Measurements from ENCODE around the gene FOXL2. TPM values are rescaled to one million over a fixed set of nuclear protein-coding genes. Genes with fewer than 3 reads are reported as not detected.

Gene FOXL2
- total and polyA plus RNA-seq, 11 donors: not detected

- TF ChIP-seq CTCF (IDR thresholded peaks at IDR 0.05): no peak
- TF ChIP-seq POLR2A (IDR thresholded peaks at IDR 0.05): no peak
- WGBS, 4 donors: 5 to 14% (median 10%) methylated on average over 24 to 27 of the region's 27 CpGs
- ATAC-seq (no peak), DNase-seq (no peak)
- Histone ChIP-seq H3K27me3 (peaks cover 44 to 96% (median 82%) of the 10 kb centered on the region in 9 donors), H3K4me3 (peak overlapping the region in 11 of 12 donors; percentile 14 to 50 (median 40)), H3K27ac (no peak overlapping the region), H3K4me1 (peaks cover 11 to 45% (median 31%) of the 10 kb centered on the region in 12 donors), H3K9me3 (no peaks in the 10 kb centered on the region), H3K36me3 (no peaks in the 10 kb centered on the region)
- intact Hi-C loops (cut with DNase I): loop anchor here in 1 of 10 donors (5.0 kb wide), 1 partner anchor 158 kb away; no protein-coding TSS in a partner anchor
Measured at GRCh38 chr3:138949445-138950005, 2.6 kb upstream of the FOXL2 start.

DNA sequence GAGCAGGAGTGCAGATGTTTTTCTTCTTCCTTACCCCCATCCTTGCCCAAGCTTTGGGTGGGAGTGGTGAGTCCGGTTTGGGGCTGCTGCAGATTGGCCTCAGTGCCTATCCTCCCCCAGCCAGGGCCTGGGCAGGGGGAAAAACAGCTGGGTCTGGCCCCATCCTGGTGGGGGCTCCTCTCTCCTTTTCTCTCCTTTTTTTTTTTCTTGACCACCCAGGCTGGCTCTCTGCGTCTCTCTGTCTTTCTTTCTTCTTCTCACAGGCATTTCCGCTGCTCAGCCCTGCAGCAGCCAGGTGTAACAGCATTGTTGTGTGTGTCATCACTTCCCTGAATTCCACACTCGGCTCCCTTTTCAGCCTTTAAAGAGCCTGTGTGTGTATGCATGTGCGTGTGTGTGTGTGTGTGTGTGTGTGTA lies 2.1 kb upstream of the FOXL2 start:
- H3K9me3 ChIP-seq: no peaks in the 10 kb centered on the region
- H3K27me3 ChIP-seq: peaks cover 49 to 96% (median 84%) of the 10 kb centered on the region in 9 donors
- no peak overlapping the region for H3K27ac ChIP-seq
- no peak for ATAC-seq
- no peak overlapping the region for H3K4me3 ChIP-seq
- DNase-seq: no peak
- no peak for TF ChIP-seq CTCF (IDR thresholded peaks at IDR 0.05)
- TF ChIP-seq POLR2A (IDR thresholded peaks at IDR 0.05): no peak
- no peaks in the 10 kb centered on the region for H3K36me3 ChIP-seq
- H3K4me1 ChIP-seq: peaks cover 11 to 50% (median 35%) of the 10 kb centered on the region in 12 donors
- intact Hi-C loops (cut with DNase I): no loop called here
- 58 to 72% (median 68%) methylated on average over 5 of the region's 5 CpGs for WGBS, 4 donors

GRCh38 chr3:138948371-138949001 lies 1.5 kb upstream of the FOXL2 start:
- DNase-seq (no peak), ATAC-seq (no peak)
- Histone ChIP-seq H3K9me3 (no peaks in the 10 kb centered on the region), H3K36me3 (no peaks in the 10 kb centered on the region), H3K27ac (no peak overlapping the region), H3K4me1 (peaks cover 11 to 51% (median 35%) of the 10 kb centered on the region in 12 donors), H3K4me3 (no peak overlapping the region), H3K27me3 (peaks cover 54 to 96% (median 86%) of the 10 kb centered on the region in 9 donors)
- WGBS, 4 donors: 82 to 89% (median 86%) methylated on average over 2 to 3 of the region's 3 CpGs
- intact Hi-C loops (cut with DNase I): no loop called here
- TF ChIP-seq POLR2A (IDR thresholded peaks at IDR 0.05) (no peak), CTCF (IDR thresholded peaks at IDR 0.05) (no peak)

GRCh38 chr3:138947495-138948121 lies 671 bp upstream of the FOXL2 start:
- 28 to 47% (median 37%) methylated on average over 15 to 21 of the region's 21 CpGs for WGBS, 4 donors
- Histone ChIP-seq H3K9me3 (no peaks in the 10 kb centered on the region), H3K27me3 (peaks cover 63 to 96% (median 90%) of the 10 kb centered on the region in 9 donors), H3K4me1 (peaks cover 11 to 51% (median 35%) of the 10 kb centered on the region in 12 donors), H3K27ac (no peak overlapping the region), H3K36me3 (no peaks in the 10 kb centered on the region), H3K4me3 (peak overlapping the region in 9 of 12 donors; percentile 21 to 57 (median 46))
- no peak for TF ChIP-seq CTCF (IDR thresholded peaks at IDR 0.05)
- no peak for TF ChIP-seq POLR2A (IDR thresholded peaks at IDR 0.05)
- ATAC-seq (no peak), DNase-seq (no peak)
- intact Hi-C loops (cut with DNase I): no loop called here

Measured in heart left ventricle (tissue), 16 donors.